NCI-H2196 treated with DMSO at 0.1 percent for 48 hours (cell line): ENCODE results near the gene MOXD1.
"Not testable (repeated sequence)": the region's sequence is repeated elsewhere in the genome, so short reads cannot be mapped to it uniquely, and the experiment has no call there.

Source experiments
- DNase-seq: peaks from one replicate; lab custom pipeline; 2025; ENCODE audit not compliant: unreplicated experiment; lab: John Stamatoyannopoulos, UW

The MOXD1 gene

DNA sequence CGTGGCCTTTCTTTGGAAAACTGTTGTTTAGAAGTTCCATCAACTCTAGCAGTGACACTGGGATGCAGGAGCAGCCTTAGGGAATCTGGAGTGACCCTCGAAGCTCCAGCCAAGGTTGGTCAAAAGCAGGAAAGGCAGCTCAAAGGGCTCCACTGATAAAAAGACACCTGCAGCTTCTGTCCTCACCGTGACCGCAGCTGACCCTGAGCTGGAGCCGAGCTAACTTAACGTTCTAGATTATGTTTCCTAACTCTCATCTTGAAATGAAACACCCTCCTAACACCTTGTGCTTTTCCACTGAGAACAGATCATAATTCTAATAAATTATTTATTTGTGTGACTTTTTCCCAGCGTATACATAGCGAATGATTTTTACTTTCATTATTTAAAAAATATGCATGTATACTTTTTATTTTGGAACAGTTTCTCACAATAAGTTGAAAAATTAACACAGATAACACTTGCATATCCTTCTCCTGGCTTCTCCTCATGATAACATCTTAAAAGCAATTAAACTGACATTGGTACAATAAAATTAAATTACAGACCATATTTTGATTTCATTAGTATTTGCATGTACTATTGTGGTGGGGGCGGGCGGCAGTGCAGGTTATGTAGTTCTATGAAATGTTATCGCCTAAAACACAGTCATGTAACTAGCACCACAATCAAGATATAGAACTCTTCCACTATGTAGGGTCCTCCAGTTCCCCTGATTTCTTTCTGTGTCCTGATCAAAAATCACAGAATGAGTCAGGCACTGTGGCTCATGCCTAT is 116.1 kb downstream of the MOXD1 start:
- no peak for DNase-seq

DNA sequence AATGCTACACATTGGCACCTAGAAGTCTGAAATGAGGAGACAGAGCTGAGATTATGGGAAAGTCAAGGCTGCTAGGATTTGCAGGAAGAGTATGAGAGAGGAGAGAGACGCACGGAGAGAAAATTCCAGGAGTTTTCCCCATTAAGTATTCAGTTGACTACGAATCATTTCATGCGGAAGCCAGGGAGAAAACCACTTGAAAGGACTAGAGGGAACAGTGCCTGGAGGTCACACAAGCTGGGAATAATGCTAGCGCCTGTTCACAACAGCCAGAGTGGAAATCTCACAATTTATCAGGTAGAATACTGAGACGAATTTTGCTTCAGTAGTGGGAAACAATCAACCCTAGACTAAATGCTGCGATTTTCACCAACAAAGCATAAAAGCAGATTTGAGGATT is 118.6 kb downstream of the MOXD1 start:
- DNase-seq = no peak

DNA sequence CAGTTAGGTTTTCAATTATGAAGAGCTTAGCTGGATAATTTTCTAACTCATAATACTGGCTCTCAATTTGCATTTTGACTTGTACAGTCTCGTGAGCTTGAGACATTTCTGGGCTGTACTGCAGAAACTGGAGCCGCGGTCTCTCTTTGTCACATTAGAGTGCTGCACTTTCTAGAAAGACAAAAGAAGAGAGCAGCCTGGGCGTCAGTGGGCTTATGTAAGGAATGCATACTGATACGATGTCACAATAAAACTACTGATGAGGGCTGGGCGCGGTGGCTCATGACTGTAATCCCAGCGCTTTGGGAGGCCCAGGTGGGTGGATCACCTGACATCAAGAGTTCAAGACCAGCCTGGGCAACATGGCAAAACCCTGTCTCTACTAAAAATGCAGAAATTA is 120.8 kb downstream of the MOXD1 start:
- DNase-seq = no peak

DNA sequence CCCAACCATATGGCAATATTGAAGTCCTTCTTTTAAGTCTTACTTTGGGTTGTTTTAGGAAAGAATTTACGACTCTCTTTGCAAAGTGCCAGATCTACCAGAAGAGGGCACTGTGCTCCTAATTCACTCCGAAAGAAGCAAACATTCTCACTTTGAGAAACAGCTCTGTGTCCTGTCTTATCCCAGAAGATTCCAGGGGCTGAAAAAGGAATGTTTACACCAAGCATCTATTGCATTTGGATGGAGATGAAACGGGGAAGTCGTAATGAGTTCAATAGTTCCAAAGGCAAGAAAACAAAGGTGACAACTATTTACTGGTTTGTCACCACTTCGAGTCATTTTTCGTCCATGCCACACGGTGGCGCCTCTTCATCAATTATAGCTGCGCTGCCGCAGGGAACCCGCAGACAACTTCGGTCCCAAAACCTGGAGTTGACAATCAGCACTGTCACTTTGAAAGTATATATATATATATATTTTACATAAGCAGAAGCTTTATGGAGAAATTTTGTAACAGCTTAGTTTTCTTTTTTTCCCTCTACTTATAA is 121.6 kb downstream of the MOXD1 start:
- DNase-seq = peak; percentile 70

DNA sequence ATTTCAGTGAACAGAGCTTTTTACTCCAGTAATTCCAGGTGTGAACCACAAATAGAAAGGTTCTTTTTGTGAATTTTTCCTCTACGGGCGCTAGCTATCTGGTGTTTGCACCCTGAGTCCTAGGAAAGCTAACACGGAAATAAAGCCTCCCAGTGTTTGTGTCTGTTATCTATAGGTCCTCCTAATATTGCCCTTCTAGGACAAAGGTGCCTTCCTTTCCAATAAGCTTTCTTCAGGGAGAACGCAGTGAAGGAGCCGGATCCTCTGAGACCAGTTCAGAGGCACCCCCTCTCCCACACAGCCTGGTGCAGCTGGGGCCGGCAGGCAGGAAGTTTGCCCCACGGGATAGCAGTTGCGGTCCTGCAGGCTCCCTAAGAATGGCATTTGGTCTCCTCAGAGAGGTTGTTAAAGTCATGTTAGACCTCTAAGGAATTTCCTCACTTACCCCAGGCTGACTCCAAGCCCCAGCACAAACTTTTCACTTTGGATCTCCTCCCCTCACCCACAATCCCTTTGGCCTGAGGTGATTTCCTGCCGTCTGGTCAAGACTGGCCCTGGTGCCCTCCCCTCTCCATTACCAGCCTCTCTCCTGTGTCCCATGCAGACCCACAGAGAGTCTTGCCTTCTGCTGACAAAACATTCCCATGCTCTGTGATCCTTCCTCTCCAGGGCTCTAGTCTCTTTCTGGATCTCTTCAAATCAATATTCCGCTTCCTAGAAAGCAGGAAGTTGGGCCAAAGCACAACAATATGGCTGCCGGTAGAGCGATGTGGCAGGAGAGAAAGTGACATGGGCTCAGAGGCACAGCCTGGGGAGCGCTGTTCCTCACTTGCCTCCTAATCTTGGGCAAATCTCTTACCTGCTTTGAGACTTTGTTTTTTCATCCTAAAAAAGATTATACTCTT is 126.0 kb downstream of the MOXD1 start:
- DNase-seq = no peak

DNA sequence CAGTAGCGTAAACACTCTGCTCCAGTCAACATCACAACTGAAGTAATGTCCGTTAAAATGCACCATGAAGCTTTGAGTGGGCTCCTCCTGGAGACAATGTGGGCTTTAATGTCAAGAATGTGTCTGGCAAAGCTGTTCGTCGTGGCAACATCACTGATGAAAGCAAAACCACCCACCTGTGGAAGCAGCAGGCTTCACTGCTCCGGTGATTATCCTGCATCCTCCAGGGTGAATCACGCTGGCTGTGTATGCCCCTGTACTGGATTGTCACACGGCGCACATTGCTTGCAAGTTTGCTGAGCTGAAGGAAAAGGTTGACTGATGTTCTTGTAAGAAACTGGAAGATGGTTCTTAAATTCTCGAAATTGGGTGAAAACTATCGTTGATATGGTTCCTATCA is 128.5 kb downstream of the MOXD1 start:
- no peak for DNase-seq

DNA sequence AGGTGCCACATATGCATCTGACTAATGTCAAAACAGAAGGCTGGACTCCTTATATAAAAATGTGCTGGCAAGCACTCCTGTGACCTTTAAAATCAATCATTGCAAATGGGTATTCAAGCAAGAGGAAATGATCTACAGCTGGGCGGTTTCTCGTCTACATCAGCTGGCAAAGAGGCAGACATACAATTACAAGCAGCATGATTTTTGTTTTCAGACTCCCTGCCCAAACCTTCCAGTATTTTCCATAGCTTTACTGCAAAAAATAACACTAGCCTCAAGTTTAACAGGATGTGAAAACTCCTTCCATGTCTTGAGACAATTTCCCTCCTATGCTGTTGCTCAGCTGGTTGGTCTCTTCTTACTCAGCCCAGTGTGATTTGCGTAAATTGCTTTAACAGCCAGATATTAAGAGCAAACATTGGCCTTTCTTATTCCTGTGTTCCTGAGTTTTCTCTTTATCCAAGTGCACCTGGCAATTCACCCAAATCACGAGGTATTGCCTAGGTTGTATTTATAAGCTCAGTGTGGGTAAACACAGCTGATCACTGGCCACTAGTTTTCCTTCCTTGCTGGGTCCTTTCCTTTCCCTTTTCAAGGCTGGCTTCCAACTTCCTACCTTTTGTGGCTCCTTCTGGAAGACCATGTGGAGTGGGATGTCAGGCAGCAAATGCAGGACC is 130.4 kb downstream of the MOXD1 start:
- DNase-seq = no peak

DNA sequence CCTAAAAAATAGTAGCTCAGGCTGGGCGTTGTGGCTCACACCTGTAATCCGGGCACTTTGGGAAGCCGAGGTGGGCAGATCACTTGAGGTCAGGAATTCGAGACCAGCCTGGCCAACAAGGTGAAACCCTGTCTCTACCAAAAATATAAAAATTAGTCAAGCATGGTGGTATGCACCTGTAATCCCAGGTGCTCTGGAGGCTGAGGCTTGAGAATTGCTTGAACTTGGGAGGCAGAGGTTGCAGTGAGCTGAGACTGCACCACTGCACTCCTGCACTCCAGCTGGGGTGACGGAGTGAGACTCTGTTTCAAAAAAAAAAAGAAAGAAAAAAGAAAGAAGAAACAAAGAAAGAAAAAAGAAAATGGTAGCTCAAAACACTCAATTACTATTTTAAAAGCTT is 132.6 kb downstream of the MOXD1 start:
- DNase-seq = not testable (repeated sequence)

DNA sequence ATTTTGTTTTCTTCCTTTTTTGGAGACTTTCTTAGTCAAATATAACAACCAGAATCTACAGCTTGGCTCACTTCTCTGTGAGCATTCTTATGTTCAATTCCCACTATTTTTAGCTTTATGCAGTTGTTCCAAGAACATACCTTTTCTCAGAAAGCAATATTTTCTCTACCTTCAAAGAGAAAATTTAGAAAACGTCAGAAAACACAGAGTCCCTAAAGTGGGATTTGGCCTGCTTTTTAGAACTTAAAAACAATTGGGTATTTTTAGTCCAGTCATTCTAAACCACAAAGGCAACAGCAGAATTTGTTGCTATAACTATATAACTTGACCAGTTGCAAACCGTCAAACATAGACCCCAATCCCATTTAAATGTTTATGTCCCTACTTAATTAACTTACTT is 133.1 kb downstream of the MOXD1 start:
- DNase-seq = no peak

DNA sequence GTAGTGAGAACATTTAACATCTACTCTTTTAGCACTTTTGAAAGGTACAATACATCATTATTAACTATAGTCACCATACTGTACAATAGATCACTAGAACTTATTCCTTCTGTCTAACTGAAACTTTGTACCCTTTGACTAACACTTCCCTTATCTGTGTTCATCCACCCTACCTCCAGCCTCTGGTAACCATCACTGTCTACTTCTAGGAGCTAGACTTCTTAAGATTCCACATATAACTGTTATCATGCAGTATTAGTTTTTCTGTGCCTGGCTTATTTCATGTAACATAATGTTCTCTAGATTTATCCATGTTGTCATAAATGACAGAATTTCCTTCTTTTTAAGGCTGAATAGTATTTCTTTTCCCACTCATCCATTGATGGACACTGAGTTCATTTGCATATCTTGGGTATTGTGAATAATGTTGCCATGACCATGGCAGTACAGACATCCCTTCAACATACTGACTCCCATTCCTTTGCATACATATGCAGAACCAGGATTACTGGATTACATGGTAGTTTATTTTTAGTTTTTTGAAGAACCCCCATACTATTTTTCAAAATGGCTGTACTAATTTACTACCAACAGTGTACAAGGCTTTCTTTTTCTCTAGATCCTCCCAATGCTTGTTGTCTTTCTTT is 135.7 kb downstream of the MOXD1 start:
- no peak for DNase-seq

DNA sequence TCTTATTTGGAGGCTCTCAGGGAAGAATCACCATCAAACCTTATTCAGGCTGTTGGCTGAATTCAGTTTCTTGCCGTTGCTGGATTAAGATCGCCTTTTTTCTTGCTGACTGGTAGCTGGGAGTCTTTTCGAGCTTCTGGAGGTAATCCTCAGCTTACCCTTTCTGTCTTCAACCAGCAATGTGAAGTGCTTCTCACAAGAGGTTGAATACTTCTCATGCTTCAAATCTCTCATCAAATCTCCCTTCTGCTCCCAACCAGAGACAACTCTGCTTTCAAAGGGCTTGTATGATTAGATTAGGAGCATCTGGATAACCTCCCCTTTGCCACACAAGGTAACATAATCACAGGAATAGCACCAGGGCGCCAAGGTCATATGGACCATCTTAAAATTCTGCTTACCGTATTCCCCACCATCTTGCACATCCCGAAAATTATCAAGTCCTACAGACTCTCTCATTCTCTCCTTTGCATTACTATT is 137.2 kb downstream of the MOXD1 start:
- DNase-seq = no peak

DNA sequence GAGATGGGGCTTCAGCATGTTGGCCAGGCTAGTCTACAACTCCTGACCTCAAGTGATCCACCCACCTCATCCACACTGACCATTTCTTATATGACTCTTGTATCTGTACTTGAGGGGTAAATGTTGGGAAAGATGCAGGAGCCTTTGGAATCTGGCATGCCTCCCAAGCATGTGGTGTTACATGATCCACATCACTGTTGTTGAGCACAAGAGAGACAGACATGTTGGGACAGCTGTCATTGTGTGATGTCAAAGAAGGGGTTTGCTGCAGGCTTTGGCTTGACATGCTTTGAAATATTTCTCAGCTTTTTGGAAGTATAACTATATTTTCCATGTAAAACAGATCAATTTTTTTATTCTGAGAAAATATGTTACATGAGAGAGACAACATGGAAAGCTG is 139.9 kb downstream of the MOXD1 start:
- DNase-seq = no peak

DNA sequence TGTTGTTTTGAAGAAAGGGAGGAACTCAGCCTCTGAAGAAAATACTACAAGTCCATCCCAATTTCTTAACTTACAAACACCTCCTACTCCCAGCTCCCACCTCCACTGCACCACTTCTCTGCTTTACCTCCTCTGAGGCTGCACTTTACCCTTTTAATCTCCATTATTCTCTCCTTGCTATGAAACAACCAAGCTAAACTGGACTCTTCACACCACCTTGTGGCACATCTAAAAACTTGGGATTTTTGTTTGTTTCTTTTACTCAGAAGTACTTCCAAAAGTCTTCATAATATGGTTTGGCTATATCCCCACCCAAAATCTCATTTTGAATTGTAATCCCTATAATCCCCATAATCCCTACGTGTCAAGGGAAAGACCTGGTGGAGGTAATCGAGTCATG is 142.2 kb downstream of the MOXD1 start:
- no peak for DNase-seq

DNA sequence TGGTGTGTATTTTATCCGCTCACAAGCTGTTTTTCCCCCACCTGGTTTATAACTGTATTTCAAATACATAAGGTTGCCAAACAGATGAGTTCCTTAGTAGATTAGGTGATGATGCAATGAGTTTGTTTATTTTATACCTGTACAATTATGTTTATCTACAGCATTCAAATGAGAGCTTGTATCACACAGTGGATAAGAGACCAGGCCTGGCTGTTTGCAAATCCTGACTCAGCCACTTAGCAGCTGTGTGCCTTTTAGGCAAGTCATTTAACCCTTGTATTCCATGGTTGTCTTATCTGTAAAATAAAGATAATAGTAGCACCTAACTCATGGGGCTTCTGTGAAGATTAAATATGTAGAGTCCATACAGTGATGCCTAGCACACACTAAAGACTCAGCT is 143.7 kb downstream of the MOXD1 start:
- DNase-seq = no peak

DNA sequence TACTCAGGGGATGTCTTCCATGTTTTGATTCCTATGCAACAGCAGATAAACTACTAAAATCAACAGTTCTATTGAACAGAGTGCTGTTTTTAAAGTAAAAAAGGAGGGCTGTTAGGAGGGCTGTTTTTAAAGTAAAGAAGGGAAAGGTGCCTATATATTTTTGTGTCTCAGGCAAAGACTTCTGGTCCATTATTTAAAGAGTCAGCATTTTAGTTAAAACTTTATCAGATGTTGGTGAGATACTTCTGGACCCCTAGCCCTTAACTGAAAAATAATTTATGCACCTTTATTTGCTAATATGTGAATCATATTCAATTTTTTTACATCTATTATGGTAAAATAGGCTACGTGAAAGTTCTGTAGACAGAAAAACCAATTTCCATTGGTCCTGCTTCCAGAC is 144.8 kb downstream of the MOXD1 start:
- DNase-seq = no peak

DNA sequence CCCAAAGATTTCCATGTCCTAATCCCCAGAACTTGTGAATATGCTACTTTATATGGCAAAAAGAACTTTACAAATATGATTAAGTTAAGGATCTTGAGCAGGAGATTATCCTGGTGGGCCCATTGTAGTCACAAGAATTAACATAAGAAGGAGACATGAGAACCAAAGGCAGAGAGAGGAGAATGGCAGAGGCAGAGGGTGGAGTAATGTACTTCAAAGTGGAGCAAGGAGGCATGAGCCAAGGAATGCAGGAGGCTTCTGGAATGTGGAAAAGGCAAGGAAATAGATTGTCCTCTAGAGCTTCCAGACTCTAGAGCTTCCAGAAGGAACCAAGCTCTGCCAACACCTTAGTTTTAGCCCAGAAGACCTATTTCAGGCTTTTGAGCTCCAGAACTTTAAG is 147.4 kb downstream of the MOXD1 start:
- DNase-seq = no peak

DNA sequence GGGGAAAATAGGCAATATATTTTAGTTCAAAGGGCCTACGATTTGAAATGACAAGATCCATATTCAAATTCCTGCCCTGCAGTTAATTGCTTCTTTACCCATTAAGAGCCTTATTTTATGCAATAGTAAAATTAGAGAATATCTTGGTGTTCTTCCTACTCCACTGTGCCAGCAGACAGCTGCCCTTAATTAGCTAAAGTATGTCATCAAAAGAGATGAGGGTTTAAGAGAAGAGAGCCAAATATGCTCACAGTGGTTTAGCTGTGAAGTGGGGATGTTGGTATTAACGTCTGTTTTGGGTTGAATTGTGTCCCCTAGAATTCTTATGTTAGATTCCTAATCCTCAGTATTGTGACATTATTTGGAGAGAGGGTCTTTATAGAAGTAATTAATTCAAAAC is 148.1 kb downstream of the MOXD1 start:
- DNase-seq = no peak

DNA sequence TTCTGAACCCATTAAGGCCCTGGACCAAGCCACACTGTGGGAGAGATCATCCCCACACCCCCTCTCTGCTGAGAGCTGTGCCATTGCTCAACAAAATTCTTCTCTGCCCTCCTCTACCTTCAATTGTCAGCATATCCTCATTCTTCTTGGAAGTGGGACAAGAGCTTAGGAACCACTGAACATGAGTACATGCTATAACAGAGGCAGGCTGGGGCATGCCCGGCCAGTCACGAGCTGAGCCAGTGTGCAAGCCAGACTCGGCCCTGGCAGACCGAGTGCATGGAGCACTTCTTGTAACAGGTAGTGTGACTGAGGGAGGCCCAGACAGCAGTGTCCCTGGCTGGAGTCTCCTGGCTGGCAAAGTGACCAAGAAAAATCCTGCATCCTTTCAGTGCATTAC is 149.2 kb downstream of the MOXD1 start:
- DNase-seq = no peak

DNA sequence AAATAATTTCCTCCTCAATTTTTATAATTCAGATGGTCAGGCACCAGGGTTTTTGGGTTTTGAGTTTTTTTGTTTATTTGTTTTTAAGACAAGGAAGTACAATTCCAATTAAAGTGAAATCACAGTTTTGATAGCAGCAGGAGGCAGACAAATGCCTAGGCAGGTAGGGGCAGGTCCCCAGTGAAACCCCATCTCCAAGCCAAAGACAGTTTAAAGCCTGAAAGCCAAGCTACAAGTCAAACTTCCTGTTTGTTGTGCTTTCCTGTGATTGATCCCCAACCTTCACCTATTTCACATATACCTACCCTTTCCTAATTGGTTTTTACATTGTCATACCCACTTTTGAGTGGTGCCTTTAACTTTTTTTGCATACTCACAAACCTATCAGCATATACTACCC is 149.6 kb downstream of the MOXD1 start:
- no peak for DNase-seq

DNA sequence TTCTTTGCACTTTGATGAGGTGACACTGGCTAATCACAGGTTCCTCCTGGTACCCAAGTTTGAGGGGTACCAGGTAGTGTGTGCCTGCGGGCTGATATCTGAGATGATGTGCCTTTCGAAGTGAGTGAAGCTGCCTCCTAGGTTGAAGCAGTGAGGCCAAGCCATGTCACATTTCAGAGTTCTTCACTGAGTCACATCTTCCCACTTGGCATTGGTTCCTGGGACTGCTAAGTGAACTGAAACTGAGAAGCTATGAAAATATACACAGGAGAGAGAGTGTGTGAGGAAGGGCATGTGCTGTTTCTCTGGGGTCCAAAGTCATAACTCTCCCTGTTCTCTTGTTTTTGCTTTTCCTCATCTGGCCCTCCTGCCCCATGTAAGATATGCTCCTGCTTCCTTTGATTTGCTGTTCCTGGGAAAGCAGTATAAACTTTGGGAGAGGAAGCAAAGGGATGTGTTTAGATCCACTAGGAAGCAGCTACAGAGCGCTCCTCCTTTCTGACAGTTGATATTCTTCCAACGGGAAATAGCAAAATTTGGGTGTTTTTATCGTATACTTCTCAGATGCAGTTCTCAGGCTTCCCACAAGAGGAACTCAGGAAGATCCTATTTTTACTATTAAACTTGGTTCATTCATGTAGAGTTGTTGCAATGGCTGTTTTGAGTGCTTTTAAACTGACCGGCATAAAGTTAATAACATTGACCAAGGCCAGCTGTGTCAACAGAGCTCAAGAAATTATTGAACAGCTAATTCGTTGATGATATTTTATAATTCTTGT is 153.7 kb downstream of the MOXD1 start:
- DNase-seq = no peak
